ENCODE data around the gene KLF11. TPM values are rescaled to one million over a fixed set of nuclear protein-coding genes. Genes with fewer than 3 reads are reported as not detected.

KLF11 gene
- total and polyA plus RNA-seq, 9 of the 15 experiments (the other 6 are each of a cell fraction or from before 2014, with no cell fraction given): 2.1 to 13.4 (median 6.5) TPM

GRCh38 chr2:10030311-10030736 is 13.0 kb upstream of the KLF11 start (continued):
- TF ChIP-seq NCOA2 (IDR thresholded peaks at IDR 0.05; ENCODE audit: partially characterized antibody in 2 of 2): no peak
- TF ChIP-seq TCF7 (IDR thresholded peaks at IDR 0.05; ENCODE audit: borderline replicate concordance): no peak
- TF ChIP-seq MEF2D (tag; conservative IDR thresholded peaks at IDR 0.05; ENCODE audit: low read depth): peak; percentile 47; the same call in 1 of the 2 replicates
- TF ChIP-seq TFE3 (CRISPR knock-in tag; IDR thresholded peaks at IDR 0.05): peak; percentile 88
- no peak for TF ChIP-seq ZBTB9 (CRISPR knock-in tag; IDR thresholded peaks at IDR 0.05)
- peak; percentile 66; the same call in 1 of the 2 replicates for TF ChIP-seq TFAP4 (CRISPR knock-in tag; IDR thresholded peaks at IDR 0.05; ENCODE audit: borderline replicate concordance)
- TF ChIP-seq TFAM (CRISPR knock-in tag; conservative IDR thresholded peaks at IDR 0.05): no peak
- TF ChIP-seq ZNF212 (CRISPR knock-in tag; IDR thresholded peaks at IDR 0.05): no peak
- TF ChIP-seq CREB1 (IDR thresholded peaks at IDR 0.05): no peak
- TF ChIP-seq CREB1 (CRISPR knock-in tag; IDR thresholded peaks at IDR 0.05): no peak
- peak; percentile 37; the same call in 1 of the 2 replicates for TF ChIP-seq NCOA1 (IDR thresholded peaks at IDR 0.05; ENCODE audit: low read depth)
- TF ChIP-seq MXI1 (IDR thresholded peaks at IDR 0.05; ENCODE audit: low read depth, low read length): peak; percentile 49; the same call in 1 of the 2 replicates
